ENCODE measurements around the gene PIP5K1B. TPM values are rescaled to one million over a fixed set of nuclear protein-coding genes. Genes with fewer than 3 reads are reported as not detected.

The PIP5K1B gene
- total RNA-seq, 6 experiments from 2014 or later, result not detected

GRCh38 chr9:69003051-69003450, 298.0 kb downstream of the PIP5K1B start:
- DNase-seq, result no peak
- H3K27me3 Mint-ChIP-seq (ENCODE audit: insufficient read depth), result peaks cover 3% of the 10 kb centered on the region
- H3K4me1 Mint-ChIP-seq (ENCODE audit: low read depth), result no peaks in the 10 kb centered on the region
- TF ChIP-seq CTCF (IDR thresholded peaks at IDR 0.05), result no peak
- H3K36me3 Mint-ChIP-seq (ENCODE audit: low read depth), result no peaks in the 10 kb centered on the region
- no peaks in the 10 kb centered on the region for H3K9me3 Mint-ChIP-seq
- no peak overlapping the region for H3K27ac Mint-ChIP-seq
- no peak overlapping the region for H3K4me3 Mint-ChIP-seq

- Mint-ChIP-seq H3K27ac (no peak overlapping the region), H3K36me3 (ENCODE audit: low read depth) (no peaks in the 10 kb centered on the region), H3K4me1 (ENCODE audit: low read depth) (no peaks in the 10 kb centered on the region), H3K9me3 (no peaks in the 10 kb centered on the region), H3K27me3 (ENCODE audit: insufficient read depth) (peaks cover 4% of the 10 kb centered on the region), H3K4me3 (no peak overlapping the region)
- no peak for DNase-seq
- no peak for TF ChIP-seq CTCF (IDR thresholded peaks at IDR 0.05)
Measured at GRCh38 chr9:69004836-69005235, 299.8 kb downstream of the PIP5K1B start.

- Mint-ChIP-seq H3K9me3 (no peaks in the 10 kb centered on the region), H3K36me3 (ENCODE audit: low read depth) (no peaks in the 10 kb centered on the region), H3K27ac (no peak overlapping the region), H3K27me3 (ENCODE audit: insufficient read depth) (peaks cover 14% of the 10 kb centered on the region; the same call in 1 of the 2 replicates), H3K4me1 (ENCODE audit: low read depth) (no peaks in the 10 kb centered on the region), H3K4me3 (no peak overlapping the region)
- DNase-seq, result no peak
- TF ChIP-seq CTCF (IDR thresholded peaks at IDR 0.05), result no peak
Measured at GRCh38 chr9:69009708-69010107, 304.7 kb downstream of the PIP5K1B start.

GRCh38 chr9:69012696-69013381, 307.8 kb downstream of the PIP5K1B start:
- DNase-seq, result no peak
- Mint-ChIP-seq H3K4me3 (no peak overlapping the region), H3K27ac (no peak overlapping the region), H3K9me3 (no peaks in the 10 kb centered on the region), H3K36me3 (ENCODE audit: low read depth) (no peaks in the 10 kb centered on the region), H3K4me1 (ENCODE audit: low read depth) (no peaks in the 10 kb centered on the region), H3K27me3 (ENCODE audit: insufficient read depth) (peaks cover 14% of the 10 kb centered on the region; the same call in 1 of the 2 replicates)
- TF ChIP-seq CTCF (IDR thresholded peaks at IDR 0.05), result no peak

GRCh38 chr9:69013382-69013727, 308.3 kb downstream of the PIP5K1B start:
- TF ChIP-seq CTCF (IDR thresholded peaks at IDR 0.05), result no peak
- Mint-ChIP-seq H3K27me3 (ENCODE audit: insufficient read depth) (peaks cover 16% of the 10 kb centered on the region; the same call in 1 of the 2 replicates), H3K4me1 (ENCODE audit: low read depth) (no peaks in the 10 kb centered on the region), H3K36me3 (ENCODE audit: low read depth) (no peaks in the 10 kb centered on the region), H3K27ac (no peak overlapping the region), H3K9me3 (no peaks in the 10 kb centered on the region), H3K4me3 (no peak overlapping the region)
- DNase-seq, result no peak

Data from HFFc6 (cell line).